ENCODE measurements around the gene TCF23.

- TF ChIP-seq CTCF (IDR thresholded peaks at IDR 0.05 in 8 of 11, conservative IDR thresholded peaks at IDR 0.05 in 3 of 11) = no peak
- no peak for TF ChIP-seq POLR2AphosphoS5 (IDR thresholded peaks at IDR 0.05)
- no peak for TF ChIP-seq POLR2A (IDR thresholded peaks at IDR 0.05)
These were observed 5.7 kb downstream of the TCF23 start for GRCh38 chr2:27154488-27154887.
